GM18498 (cell line): ENCODE measurements around the gene ACP1.

Experiments used
- ATAC-seq: cut with Tn5 transposase; IDR thresholded peaks from one replicate; pipeline ENCODE4 v1.9.1; 2021; ENCODE audit warnings: mild to moderate bottlenecking, moderate library complexity; ENCODE audit not compliant: unreplicated experiment

Gene ACP1

DNA sequence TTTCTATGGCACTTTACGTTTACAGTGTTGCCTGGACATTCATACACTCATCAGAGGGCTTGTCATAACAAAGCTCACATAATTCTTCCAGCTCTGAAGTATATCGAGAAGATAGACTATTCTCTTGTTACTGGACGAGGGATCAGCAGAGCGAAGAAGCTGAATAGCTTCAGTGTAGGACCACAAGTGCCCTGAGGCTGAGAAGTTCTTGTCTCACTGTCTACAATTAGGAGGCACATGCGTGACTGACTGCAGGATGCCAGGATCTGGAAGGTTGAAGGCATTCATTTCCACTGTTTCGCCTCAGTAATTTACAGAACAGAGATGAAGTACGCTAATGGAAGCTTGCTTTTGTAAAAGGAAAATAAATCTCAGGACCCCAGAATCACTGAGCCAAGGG is 10.5 kb upstream of the ACP1 start:
- no peak for ATAC-seq

DNA sequence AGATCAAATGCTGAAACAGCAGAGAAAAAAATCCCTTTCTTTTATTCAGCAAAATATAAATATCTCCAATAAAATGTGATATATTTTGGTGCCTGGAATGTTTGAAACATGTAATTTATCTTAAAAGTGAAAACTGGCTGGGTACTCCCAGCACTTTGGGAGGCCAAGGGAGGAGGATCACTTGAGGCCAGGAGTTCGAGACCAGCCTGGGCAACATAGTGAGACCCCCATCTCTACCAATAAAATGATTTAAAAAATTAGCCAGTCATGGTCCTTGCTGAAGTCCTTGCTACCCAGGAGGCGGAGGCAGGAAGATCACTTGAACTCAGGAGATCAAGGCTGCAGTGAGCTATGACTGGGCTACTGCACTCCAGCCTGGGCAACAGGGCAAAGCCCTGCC is 9.6 kb upstream of the ACP1 start:
- ATAC-seq = no peak

DNA sequence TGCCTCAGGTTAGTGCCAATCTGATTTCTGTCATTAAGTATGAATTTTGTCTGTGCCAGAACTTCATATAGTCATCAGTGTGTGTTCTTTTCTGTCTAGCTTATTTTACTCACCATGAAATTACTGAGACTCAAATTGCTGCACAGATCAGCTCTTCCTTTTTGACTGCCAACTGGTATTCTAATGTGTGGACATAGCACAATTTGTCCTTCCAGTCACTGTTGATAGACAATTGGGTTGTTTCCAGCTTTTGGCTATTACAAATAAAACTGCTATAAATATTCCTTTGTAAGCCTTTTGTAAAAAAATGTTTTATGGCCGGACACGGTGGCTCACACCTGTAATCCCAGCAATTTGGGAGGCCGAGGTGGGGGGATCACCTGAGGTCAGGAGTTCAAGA is 8.7 kb upstream of the ACP1 start:
- ATAC-seq = no peak

- no peak for ATAC-seq
Measured at GRCh38 chr2:257429-257828, 7.3 kb upstream of the ACP1 start.

GRCh38 chr2:257842-258241 is 6.9 kb upstream of the ACP1 start:
- no peak for ATAC-seq

GRCh38 chr2:258933-259332 is 5.8 kb upstream of the ACP1 start:
- no peak for ATAC-seq

- no peak for ATAC-seq
Measured at GRCh38 chr2:259789-260331, 4.9 kb upstream of the ACP1 start.

GRCh38 chr2:260507-261161 is 4.1 kb upstream of the ACP1 start:
- ATAC-seq = no peak

GRCh38 chr2:262117-262516 is 2.6 kb upstream of the ACP1 start:
- ATAC-seq = no peak

GRCh38 chr2:263022-263738 is 1.6 kb upstream of the ACP1 start:
- no peak for ATAC-seq

DNA sequence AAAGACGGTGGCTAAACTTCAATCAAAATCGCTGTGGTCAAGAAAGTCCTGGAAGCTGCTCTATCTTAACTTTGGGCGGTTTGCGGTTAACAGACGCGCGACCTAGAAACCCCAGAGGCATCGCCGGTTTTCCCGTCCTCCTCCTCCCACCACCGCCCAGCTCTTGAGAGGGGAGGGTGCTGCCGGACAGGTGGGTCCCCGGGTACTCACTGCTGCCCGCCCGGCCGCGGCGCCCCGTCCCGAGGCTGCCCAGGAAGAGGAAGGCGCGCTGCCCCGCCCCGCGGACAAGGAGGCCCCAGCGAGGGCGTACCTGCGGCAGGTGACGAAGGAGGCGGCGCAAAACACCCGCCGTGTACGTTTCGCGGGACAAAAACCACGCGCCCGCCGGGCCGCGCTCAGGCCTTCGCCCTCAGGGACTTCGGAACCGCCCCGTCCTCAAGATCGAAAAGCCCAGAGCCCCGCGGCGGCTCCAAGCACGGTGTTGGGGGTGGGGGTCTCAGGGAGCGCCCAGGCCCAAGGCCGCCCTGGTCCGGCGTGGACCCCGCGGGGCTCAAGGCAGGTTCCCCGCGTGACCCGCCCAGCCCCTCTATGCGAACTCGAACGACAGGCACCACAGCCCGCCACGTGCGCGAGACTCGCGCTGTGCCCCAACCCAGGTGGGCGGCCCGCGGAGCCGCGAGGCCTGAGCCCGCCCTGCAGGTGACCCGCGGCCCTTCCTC is 814 bp upstream of the ACP1 start, which contains the start of gene SH3YL1:
Gene SH3YL1, minus strand, starts transcription at position 259 of the 719 bp plus-strand sequence. Its CDS starts 48 bp downstream, at position 211.
- peak; percentile 28 for ATAC-seq

GRCh38 chr2:268323-268722 is 3.6 kb downstream of the ACP1 start:
- ATAC-seq = no peak

DNA sequence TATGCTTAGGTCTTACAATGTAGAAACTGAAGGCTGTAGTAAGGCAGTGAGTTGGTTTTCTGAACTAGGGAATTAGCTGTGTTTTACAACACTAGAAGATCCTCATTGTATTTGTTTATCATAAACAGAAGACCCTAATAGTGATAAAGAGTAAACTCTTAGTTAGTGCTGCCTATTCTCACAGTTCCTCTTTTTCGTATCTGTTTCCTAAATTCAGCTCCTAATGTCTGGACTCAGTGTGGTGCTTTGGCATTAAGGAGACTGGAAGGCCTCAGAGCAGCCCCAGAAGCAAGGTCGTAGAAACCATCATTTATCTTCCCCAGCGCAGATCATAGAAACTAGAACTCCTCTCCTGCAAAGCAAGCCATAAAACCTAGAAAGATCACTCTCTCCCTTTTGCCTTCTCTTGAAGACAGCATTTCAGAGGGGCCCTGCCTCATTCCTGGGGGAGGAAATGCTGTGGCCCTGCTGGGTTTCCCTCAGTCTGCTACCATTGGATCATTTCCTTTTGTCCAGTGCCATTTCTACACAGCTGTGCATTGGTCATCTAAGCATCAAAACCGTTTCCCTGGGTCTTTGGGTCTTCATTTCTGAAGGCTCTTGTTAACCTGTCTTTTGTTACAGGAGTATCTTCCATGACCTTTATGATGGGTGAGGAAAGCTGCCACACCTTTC is 4.7 kb downstream of the ACP1 start:
- ATAC-seq = no peak

- no peak for ATAC-seq
Measured at GRCh38 chr2:270861-271260, 6.1 kb downstream of the ACP1 start.

DNA sequence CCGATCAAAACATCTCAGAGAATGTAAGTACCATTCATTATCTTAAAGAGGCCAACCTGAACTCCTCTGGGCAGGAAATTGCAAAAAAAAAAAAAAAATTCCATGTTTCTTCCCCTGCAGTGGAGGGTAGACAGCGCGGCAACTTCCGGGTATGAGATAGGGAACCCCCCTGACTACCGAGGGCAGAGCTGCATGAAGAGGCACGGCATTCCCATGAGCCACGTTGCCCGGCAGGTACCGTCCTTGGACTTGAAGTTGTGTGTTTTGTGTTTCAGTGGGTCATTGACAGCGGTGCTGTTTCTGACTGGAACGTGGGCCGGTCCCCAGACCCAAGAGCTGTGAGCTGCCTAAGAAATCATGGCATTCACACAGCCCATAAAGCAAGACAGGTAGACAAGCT is 7.2 kb downstream of the ACP1 start:
- no peak for ATAC-seq

DNA sequence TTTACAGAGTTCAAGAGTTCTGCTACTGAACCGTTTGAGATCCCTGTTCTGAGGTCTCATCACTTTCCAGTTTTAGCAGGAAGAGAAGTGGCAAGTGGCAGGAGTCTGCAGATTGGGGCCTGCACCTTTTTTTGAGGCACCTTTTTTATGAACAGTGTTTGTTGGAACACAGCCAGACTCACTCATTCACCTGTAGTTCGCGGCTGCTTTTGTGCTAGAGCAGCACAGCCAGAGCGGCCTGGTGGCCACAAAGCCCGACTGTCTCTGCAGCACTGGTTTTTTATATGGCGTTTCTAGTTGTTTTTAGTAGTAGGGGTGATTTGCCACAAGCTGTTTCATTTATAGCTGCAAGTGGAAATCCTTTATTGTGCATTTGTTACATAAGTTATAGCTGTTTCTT is 8.6 kb downstream of the ACP1 start:
- ATAC-seq = no peak

DNA sequence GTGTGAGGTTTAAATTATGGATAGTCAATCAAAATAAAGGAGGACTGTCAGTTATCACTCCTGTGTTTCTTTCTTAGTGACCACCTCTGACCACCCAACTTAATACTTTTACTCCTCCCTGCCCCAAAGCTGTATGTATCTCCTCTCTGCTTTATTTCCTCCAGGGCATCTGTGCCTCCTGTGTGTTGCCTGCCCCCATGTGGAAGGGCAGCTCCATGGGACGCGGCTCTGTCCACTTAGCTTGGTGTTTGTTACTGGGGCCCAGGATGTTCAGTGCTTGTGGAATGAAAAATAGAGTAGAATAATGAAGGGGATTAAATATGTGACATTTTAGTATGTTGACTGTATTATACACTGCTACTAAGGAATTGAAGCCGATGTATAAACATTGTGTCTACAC is 9.8 kb downstream of the ACP1 start:
- ATAC-seq = no peak

- ATAC-seq = peak; percentile 97
Measured at GRCh38 chr2:275466-275865, 10.7 kb downstream of the ACP1 start.

DNA sequence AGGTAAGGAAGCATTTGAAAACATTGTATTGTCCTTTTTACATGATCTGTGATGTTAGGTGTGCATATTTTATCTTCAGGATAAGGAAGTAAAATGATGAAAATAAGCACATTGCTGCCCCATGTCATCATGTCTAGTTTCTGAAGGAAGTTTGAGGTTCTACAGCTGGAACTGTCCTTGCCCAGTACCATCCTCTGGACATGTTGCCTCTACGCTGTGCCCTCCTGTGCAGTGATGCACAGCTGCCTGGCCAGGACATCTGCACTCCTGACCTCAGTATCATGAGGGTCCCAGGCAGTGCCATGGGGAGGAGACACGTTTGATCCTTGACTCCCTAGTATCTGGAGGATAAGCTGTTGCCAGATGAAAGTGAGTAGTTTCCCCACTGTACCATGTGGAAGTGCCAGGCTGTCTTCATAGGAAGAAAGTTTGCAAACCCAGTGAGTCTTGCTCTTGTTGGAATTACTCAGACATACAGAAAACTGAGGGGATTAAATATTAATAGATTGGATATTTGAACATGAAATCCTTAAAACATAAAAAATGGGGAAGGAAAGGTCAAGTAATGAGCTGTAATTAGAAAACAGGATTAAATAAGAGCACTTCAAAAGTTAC is 13.7 kb downstream of the ACP1 start:
- ATAC-seq = no peak

DNA sequence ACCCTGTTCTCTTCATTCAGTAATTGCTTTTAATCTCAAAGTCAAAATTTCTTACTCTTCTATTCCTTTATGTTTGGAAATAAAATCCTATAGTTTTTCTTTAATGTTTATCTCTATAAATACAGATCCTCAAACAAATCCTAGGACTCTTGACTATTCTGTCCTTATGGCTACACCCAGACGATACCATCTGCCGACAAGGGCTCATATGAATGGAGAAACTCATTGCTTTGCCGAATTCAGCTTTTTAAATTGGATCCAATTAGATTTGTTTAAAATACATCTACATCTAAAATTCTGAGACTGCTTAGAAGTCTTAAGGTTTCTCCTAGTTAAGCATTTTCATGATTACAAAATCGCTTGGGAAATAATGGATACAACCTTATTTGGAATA is 14.2 kb downstream of the ACP1 start:
- no peak for ATAC-seq

DNA sequence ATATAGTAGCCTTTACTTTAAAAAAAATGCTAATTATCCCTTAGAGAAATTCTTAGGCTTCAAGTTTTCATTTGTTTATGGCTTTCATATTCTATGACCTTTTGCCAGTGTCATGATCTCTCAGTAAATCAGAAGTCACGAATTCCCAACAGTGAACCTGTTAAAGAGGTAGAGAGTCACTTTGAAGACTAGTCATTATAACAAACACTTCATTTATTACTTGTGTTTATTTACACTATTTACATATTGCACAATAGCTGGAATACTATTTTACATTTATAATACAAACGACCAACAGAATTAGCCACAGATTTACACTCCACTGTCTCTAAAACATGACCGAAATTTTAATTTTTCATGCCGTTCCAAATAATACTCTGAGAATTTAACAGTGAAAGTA is 14.6 kb downstream of the ACP1 start:
- ATAC-seq = no peak
